Tibial artery (tissue), 4 donors: Measurements from ENCODE around the gene OLFML2A.
"Not testable (repeated sequence)": the region's sequence is repeated elsewhere in the genome, so short reads cannot be mapped to it uniquely, and the experiment has no call there.

Experiments
- DNase-seq, 2 donors: peaks; one replicate each; pipeline ENCODE4 v3.0.0-alpha.2; 2019
- H3K27ac ChIP-seq, 2 donors: fragments of 200-600 bp; sonication (generic) in 1 of 2; 1 replicate in 1 of 2; 2 replicates in 1 of 2; pipeline ENCODE4 v1.5.1; 2018 to 2019; ENCODE audit warnings: mild to moderate bottlenecking in 1 of 2
- H3K27me3 ChIP-seq, 2 donors: fragments of 200-600 bp; sonication (generic) in 1 of 2; one replicate each; pipeline versions ENCODE4 v1.5.1 to v1.6.0; 2016 to 2019
- H3K36me3 ChIP-seq, 3 donors: fragments of 200-600 bp; sonication (generic) in 2 of 3; one replicate each; pipeline ENCODE4 v1.5.1; 2016 to 2019; ENCODE audit warnings: mild to moderate bottlenecking in 2 of 3
- H3K4me1 ChIP-seq, 4 donors: fragments of 200-600 bp; sonication (generic) in 2 of 4; 1 replicate in 3 of 4; 2 replicates in 1 of 4; pipeline ENCODE4 v1.5.1; 2016 to 2019
- H3K4me3 ChIP-seq, 2 donors: fragments of 200-600 bp; sonication (generic) in 1 of 2; 1 replicate in 1 of 2; 2 replicates in 1 of 2; pipeline ENCODE4 v1.5.1; 2018 to 2019; ENCODE audit warnings: mild to moderate bottlenecking in 2 of 2
- H3K9me3 ChIP-seq, 3 donors: fragments of 200-600 bp; sonication (generic) in 1 of 3; one replicate each; pipeline ENCODE4 v1.5.1; 2016 to 2019
- intact Hi-C: fragments of 100-400 bp; cut with DNase I; formaldehyde crosslinking; loops from one replicate; pipeline ENCODE4 v1.15.0; 2023; ENCODE audit warnings: low total_unique reads
- TF ChIP-seq, protein P1 (sequence below), 2 experiments: fragments of 200-600 bp in 1 of 2; fragments of 450-650 bp in 1 of 2; IDR thresholded peaks; one replicate each; pipeline ENCODE4 v1.5.1; 2017 to 2019; ENCODE audit warnings: antibody characterized with exemption in 2 of 2, mild to moderate bottlenecking in 1 of 2, moderate library complexity in 1 of 2

OLFML2A gene

DNA sequence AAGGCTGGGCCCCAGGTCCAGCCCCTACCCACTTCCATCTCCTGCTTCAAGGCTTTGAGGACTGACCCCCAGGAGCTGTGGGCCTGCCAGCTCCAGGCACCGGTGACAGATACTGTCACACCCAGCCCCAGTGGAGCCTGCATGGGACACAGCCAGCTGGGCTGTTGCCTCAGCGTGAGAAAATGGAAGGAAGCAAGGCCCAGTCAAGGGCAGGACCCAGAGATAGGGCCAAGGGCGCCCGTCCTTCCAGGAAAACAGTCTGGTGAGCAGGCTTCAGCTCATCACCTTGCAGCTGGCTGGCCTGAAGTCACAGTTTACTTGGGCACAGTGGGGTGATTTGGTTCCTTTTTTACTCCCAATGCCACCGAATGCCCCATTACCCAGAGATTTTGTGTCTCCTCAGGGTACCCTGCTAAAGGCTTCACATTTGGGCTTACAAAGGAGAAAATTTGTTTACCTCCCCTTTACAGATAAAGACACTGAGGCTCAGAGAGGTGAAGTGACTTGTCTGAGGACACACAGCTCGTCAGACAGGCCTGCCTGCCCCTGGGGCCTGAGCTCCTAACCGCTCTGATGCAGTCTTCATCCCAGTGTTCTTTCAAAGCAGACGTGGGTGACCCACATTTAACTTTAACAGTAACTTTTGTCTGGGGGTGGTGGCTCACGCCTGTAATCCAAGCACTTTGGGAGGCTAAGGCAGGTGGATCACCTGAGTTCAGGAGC is 54.9 kb downstream of the OLFML2A start:
- peak overlapping the region in 1 of 2 donors; percentile 60 for H3K27ac ChIP-seq
- peaks cover 0 to 38% (median 18%) of the 10 kb centered on the region in 4 donors for H3K4me1 ChIP-seq
- no peaks in the 10 kb centered on the region for H3K36me3 ChIP-seq
- no peak overlapping the region for H3K4me3 ChIP-seq
- TF ChIP-seq, protein P1, sequence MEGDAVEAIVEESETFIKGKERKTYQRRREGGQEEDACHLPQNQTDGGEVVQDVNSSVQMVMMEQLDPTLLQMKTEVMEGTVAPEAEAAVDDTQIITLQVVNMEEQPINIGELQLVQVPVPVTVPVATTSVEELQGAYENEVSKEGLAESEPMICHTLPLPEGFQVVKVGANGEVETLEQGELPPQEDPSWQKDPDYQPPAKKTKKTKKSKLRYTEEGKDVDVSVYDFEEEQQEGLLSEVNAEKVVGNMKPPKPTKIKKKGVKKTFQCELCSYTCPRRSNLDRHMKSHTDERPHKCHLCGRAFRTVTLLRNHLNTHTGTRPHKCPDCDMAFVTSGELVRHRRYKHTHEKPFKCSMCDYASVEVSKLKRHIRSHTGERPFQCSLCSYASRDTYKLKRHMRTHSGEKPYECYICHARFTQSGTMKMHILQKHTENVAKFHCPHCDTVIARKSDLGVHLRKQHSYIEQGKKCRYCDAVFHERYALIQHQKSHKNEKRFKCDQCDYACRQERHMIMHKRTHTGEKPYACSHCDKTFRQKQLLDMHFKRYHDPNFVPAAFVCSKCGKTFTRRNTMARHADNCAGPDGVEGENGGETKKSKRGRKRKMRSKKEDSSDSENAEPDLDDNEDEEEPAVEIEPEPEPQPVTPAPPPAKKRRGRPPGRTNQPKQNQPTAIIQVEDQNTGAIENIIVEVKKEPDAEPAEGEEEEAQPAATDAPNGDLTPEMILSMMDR (IDR thresholded peaks at IDR 0.05): no peak
- intact Hi-C loops: no loop called here
- H3K27me3 ChIP-seq: no peaks in the 10 kb centered on the region
- no peaks in the 10 kb centered on the region for H3K9me3 ChIP-seq
- DNase-seq: no peak

DNA sequence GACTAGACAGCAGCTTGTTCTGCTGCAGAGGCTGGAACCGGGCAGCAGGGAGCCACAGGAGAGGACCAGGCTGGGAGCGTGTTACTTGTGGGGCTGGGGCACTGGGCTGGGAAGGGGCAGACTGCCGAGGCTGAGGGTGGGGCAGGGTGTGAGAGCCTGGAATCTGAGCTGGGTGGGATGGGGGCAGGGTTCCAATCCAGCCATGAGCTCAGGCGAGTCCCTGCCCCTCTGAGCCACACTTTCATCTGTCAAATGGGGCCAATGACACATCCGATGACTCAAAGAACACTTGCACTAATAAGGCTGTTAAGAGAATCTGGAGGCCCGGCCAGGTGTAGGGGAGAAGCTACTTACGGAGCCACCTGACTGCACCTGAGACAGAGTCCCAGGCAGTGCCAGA is 57.7 kb downstream of the OLFML2A start:
- Histone ChIP-seq H3K4me3 (no peak overlapping the region), H3K9me3 (no peaks in the 10 kb centered on the region), H3K27ac (peak overlapping the region; percentile 21 to 26), H3K27me3 (peaks cover 0 to 1% of the 10 kb centered on the region in 2 donors), H3K36me3 (no peaks in the 10 kb centered on the region), H3K4me1 (peaks cover 0 to 38% (median 18%) of the 10 kb centered on the region in 4 donors)
- TF ChIP-seq, protein P1 (IDR thresholded peaks at IDR 0.05): no peak
- intact Hi-C loops: no loop called here
- no peak for DNase-seq

DNA sequence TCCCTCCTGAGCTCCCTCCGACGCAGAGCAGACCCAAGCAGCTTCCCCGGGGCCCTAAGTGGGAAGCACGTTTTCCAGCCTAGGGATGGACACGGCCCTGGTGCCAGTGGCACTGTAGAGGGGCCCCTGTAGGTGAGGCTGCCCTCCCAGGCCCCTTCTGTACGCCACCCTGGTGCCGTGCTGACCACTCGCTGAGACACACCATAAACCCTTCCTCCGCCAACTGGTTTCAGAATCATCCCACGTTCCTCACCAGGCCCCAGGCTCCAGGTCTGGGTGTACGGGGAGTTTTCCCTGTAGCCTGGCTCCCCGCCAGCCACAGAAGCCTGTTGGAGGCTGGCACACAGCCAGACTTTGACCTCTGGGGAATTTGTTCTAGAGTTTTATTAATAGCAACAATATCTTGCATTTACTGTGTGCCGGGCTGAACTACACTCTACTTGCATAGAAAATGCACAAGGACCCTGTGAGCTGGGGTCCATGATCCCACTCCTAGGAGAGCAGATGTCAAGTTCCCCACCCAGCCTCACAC is 58.2 kb downstream of the OLFML2A start:
- DNase-seq: peak in 1 of 2 donors; percentile 80
- H3K4me3 ChIP-seq: no peak overlapping the region
- H3K27ac ChIP-seq: peak overlapping the region; percentile 21 to 26
- peaks cover 0 to 38% (median 18%) of the 10 kb centered on the region in 4 donors for H3K4me1 ChIP-seq
- H3K36me3 ChIP-seq: no peaks in the 10 kb centered on the region
- H3K9me3 ChIP-seq: no peaks in the 10 kb centered on the region
- H3K27me3 ChIP-seq: peaks cover 0 to 4% of the 10 kb centered on the region in 2 donors
- intact Hi-C loops: no loop called here
- TF ChIP-seq, protein P1 (IDR thresholded peaks at IDR 0.05): no peak

DNA sequence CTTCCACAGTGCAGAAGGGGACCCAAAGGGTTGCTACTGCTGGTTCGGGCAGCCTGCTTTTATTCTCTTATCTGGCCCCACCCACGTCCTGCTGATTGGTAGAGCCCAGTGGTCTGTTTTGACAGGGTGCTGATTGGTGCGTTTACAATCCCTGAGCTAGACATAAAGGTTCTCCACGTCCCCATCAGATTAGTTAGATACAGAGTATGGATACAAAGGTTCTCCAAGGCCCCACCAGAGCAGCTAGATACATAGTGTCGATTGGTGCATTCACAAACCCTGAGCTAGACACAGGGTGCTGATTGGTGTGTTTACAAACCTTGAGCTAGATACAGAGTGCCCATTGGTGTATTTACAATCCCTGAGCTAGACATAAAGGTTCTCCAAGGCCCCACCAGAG is 61.2 kb downstream of the OLFML2A start:
- H3K9me3 ChIP-seq, H3K27ac ChIP-seq, H3K36me3 ChIP-seq, H3K4me3 ChIP-seq, intact Hi-C loops, H3K27me3 ChIP-seq, DNase-seq: not testable (repeated sequence)
- peaks cover 0 to 21% (median 12%) of the 10 kb centered on the region in 4 donors for H3K4me1 ChIP-seq

DNA sequence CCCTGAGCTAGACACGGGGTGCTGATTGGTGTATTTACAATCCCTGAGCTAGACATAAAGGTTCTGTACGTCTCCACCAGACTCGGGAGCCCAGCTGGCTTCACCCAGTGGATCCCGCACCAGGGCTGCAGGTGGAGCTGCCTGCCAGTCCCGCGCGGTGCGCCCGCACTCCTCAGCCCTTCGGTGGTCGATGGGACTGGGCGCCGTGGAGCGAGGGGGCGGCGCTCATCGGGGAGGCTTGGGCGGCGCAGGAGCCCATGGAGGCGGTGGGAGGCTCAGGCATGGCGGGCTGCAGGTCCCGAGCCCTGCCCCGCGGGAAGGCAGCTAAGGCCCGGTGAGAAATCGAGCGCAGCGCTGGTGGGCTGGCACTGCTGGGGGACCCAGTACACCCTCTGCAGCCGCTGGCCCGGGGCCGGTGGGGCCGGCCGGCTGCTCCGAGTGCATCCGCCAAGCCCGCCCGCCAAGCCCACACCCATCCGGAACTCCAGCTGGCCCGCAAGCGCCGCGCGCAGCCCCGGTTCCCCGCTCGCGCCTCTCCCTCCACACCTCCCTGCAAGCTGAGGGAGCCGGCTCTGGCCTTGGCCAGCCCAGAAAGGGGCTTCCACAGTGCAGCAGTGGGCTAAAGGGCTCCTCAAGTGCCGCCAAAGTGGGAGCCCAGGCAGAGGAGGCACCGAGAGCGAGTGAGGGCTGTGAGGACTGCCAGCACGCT is 61.8 kb downstream of the OLFML2A start:
- H3K36me3 ChIP-seq, intact Hi-C loops, H3K27ac ChIP-seq, H3K9me3 ChIP-seq, DNase-seq, H3K4me3 ChIP-seq, H3K27me3 ChIP-seq: not testable (repeated sequence)
- H3K4me1 ChIP-seq: peaks cover 0 to 19% (median 12%) of the 10 kb centered on the region in 4 donors

DNA sequence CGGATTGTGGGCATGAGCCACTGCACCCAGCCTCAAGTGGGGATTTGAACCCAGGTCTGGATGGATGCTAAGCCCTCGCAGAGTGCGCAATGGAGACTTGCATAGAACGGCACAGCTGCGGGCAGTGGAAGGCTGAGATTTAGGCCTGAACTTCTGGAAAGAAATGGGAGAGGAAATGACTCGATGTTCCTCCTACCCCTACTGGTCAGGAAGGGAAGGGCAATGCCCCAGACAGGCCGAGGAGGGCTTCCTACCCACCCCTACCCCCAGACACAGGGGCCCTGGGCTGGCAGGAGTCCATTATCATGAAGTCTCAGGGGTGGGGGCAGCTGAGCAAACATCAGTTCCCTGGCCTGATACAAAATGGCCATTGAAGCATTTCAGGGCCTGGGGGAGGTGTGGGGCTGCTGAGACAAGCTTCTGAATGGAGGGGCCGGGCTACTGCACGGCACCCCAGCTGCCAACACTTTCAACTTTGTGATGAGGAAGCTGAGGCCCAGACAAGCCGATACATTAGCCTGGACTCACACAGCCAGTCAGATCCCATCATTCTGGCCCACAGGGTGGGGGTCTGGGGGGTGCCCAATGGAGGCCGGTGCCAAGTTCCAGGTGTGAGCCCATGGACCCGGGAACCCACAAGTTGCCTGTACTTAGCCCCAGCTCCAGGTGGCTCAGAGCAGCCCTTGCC is 62.8 kb downstream of the OLFML2A start:
- Histone ChIP-seq H3K9me3 (no peaks in the 10 kb centered on the region), H3K4me1 (peaks cover 0 to 14% (median 8%) of the 10 kb centered on the region in 4 donors), H3K27ac (no peak overlapping the region), H3K4me3 (no peak overlapping the region), H3K27me3 (peaks cover 0 to 8% of the 10 kb centered on the region in 2 donors), H3K36me3 (no peaks in the 10 kb centered on the region)
- intact Hi-C loops: no loop called here
- DNase-seq: no peak
- TF ChIP-seq, protein P1 (IDR thresholded peaks at IDR 0.05): peak in 1 of 2 experiments; percentile 12
